ENCODE data around the gene CDX1.

The CDX1 gene

DNA sequence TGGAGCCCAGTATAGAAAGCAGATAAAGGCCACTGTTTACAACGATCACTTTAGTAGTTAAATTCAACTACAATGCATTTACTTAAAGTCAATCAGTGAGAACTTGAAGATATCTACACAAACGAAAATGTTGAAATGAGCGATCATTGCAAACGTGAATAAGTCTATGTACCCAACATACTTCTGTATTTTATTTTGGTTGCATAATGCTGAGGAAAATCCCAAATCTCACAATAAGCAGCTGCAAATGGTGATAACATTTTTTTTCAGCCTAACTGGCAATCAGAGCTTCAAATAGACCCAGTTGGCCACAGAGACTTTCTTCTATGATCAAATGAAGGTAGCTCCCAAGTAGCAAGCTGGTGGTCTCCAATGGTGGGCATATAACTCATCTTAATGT is 43.0 kb upstream of the CDX1 start:
- Histone ChIP-seq H3K27ac (ENCODE audit: low read depth, low read length) (no peak overlapping the region), H3K27me3 (ENCODE audit: insufficient read depth, low read length) (no peaks in the 10 kb centered on the region), H3K36me3 (ENCODE audit: insufficient read depth, low read length) (peaks cover 13% of the 10 kb centered on the region; the same call in 1 of the 2 replicates), H2AFZ (ENCODE audit: low read length, unreplicated experiment) (no peak overlapping the region), H3K4me3 (ENCODE audit: low read depth, low read length) (no peak overlapping the region), H3K79me2 (ENCODE audit: control insufficient read depth, insufficient read depth, low read length, unreplicated experiment) (no peaks in the 10 kb centered on the region), H3K4me1 (ENCODE audit: control insufficient read depth, insufficient read depth, low read length, unreplicated experiment) (no peaks in the 10 kb centered on the region)

DNA sequence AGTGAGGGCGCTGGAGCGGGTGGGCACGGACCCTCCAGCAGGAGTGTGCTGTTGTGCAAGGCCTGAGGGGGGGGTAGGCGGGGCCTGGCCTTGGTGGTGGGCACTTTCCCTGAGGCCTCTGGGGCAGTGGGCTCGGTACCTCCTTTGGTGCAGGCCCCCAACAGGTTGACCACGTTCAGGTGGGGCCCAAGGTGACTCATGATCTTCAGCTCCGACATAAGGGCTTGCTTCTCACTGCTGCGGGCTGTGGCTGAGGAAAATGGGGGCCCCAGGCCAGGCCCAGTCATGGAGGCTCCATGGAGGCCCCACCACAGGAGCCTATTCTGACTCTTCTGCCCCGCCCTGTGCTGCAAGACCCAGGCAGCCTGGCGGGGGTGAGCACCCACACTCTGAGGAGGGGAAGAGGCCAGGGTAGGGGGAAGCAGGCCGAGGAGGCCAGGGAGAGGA is 42.4 kb upstream of the CDX1 start:
- H3K36me3 ChIP-seq (ENCODE audit: insufficient read depth, low read length): peaks cover 19% of the 10 kb centered on the region; the same call in 1 of the 2 replicates
- H3K4me1 ChIP-seq (ENCODE audit: control insufficient read depth, insufficient read depth, low read length, unreplicated experiment): no peaks in the 10 kb centered on the region
- H3K27me3 ChIP-seq (ENCODE audit: insufficient read depth, low read length): no peaks in the 10 kb centered on the region
- H3K27ac ChIP-seq (ENCODE audit: low read depth, low read length): no peak overlapping the region
- no peaks in the 10 kb centered on the region for H3K79me2 ChIP-seq (ENCODE audit: control insufficient read depth, insufficient read depth, low read length, unreplicated experiment)
- H2AFZ ChIP-seq (ENCODE audit: low read length, unreplicated experiment): no peak overlapping the region
- no peak overlapping the region for H3K4me3 ChIP-seq (ENCODE audit: low read depth, low read length)

DNA sequence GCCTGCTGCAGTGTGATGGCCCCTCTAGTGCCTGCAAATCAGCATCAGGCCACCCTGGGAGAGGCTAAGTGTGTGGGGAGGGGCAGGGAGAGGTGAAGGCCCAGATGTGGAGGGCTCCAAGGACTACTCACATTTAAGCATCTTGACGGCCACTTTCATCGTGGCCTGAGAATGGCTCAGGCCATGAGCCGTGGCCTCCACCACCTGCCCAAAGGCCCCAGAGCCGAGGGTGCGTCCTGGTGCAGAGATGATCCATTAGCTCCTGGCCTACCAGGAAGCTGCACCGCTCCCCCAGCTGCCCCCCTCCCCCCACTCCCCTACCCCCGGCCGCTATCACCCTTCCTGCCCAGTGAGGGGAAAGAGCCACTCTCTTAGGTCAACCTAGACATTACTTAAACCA is 42.0 kb upstream of the CDX1 start:
- no peak overlapping the region for H3K4me3 ChIP-seq (ENCODE audit: low read depth, low read length)
- no peaks in the 10 kb centered on the region for H3K4me1 ChIP-seq (ENCODE audit: control insufficient read depth, insufficient read depth, low read length, unreplicated experiment)
- H3K27ac ChIP-seq (ENCODE audit: low read depth, low read length): no peak overlapping the region
- no peaks in the 10 kb centered on the region for H3K79me2 ChIP-seq (ENCODE audit: control insufficient read depth, insufficient read depth, low read length, unreplicated experiment)
- peaks cover 24% of the 10 kb centered on the region; the same call in 1 of the 2 replicates for H3K36me3 ChIP-seq (ENCODE audit: insufficient read depth, low read length)
- no peak overlapping the region for H2AFZ ChIP-seq (ENCODE audit: low read length, unreplicated experiment)
- H3K27me3 ChIP-seq (ENCODE audit: insufficient read depth, low read length): no peaks in the 10 kb centered on the region

DNA sequence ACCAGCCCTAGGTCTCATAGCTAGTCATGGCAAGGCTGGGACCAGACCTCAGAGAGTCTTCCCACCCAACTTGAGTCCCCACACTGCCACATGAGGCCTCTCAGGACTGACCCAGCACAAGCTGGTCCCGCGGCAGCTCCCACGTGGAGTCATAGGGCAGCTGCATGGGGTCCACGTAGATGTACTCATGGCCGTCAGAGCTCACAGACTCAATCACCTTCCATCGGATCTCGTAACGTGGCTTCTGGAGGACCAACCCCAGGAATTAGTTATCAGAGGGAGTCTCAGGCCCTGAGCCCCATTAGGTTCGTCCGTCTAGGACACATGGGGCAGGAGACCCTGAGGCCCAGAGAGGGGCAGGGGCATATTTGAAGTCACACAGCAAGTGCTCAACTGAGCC is 41.2 kb upstream of the CDX1 start:
- Histone ChIP-seq H3K4me3 (ENCODE audit: low read depth, low read length) (no peak overlapping the region), H2AFZ (ENCODE audit: low read length, unreplicated experiment) (no peak overlapping the region), H3K27me3 (ENCODE audit: insufficient read depth, low read length) (no peaks in the 10 kb centered on the region), H3K27ac (ENCODE audit: low read depth, low read length) (no peak overlapping the region), H3K79me2 (ENCODE audit: control insufficient read depth, insufficient read depth, low read length, unreplicated experiment) (no peaks in the 10 kb centered on the region), H3K36me3 (ENCODE audit: insufficient read depth, low read length) (peaks cover 24% of the 10 kb centered on the region; the same call in 1 of the 2 replicates), H3K4me1 (ENCODE audit: control insufficient read depth, insufficient read depth, low read length, unreplicated experiment) (peaks cover 6% of the 10 kb centered on the region)

DNA sequence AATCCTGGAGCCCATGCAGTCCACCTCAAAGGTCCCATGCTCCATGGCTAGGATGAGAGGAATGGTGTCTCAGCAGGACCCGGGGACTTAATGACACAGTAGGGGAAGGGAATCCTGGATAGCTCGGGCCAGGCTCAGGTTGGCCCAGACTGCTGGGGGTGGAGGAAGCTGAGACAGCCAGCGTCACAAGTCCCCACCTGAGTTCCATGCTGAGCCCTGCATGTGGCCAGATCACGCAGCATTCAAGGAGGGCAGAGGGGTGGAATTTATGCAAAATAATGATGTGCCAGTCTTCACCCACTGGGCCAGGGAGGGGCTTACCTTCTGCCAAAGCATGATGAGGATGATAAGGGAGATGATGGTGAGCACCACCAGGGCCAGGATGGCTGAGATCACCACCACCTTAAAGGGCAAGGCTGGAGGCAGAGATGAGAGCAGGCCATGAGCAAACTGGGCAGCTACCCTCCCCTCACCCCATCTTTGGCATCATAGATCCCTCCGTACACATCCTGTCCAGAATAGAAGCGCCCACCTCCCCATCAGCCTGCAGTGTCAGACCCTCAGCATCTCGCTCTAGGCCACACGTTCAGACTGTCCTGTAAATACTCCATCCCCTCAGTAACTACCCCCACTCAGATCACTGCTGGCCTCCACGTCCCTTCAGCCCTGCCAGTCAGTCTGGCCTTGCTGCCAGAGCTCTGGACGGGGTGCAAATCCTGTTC is 40.2 kb upstream of the CDX1 start:
- Histone ChIP-seq H3K27ac (ENCODE audit: low read depth, low read length) (no peak overlapping the region), H3K27me3 (ENCODE audit: insufficient read depth, low read length) (no peaks in the 10 kb centered on the region), H3K79me2 (ENCODE audit: control insufficient read depth, insufficient read depth, low read length, unreplicated experiment) (no peaks in the 10 kb centered on the region), H2AFZ (ENCODE audit: low read length, unreplicated experiment) (no peak overlapping the region), H3K36me3 (ENCODE audit: insufficient read depth, low read length) (peaks cover 24% of the 10 kb centered on the region; the same call in 1 of the 2 replicates), H3K4me3 (ENCODE audit: low read depth, low read length) (no peak overlapping the region), H3K4me1 (ENCODE audit: control insufficient read depth, insufficient read depth, low read length, unreplicated experiment) (peaks cover 8% of the 10 kb centered on the region)

DNA sequence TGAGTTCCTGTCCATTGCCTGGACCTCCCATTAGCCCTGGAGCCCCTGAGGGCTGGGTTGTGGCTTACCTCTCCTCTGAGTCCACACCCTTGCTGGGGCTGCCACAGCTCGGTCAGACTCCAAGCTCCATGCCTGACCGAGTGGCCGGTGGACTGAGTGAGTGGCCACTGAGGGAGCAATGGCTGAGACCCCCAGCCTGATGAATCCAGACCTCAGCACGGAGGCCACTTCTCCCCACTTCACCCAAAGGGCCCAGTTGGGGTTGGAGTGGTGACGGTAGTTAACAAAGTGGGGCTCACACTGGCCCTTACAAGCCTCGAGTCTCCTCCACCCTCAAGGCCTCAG is 39.7 kb upstream of the CDX1 start:
- no peak overlapping the region for H2AFZ ChIP-seq (ENCODE audit: low read length, unreplicated experiment)
- H3K4me1 ChIP-seq (ENCODE audit: control insufficient read depth, insufficient read depth, low read length, unreplicated experiment): peaks cover 13% of the 10 kb centered on the region
- no peak overlapping the region for H3K4me3 ChIP-seq (ENCODE audit: low read depth, low read length)
- no peak overlapping the region for H3K27ac ChIP-seq (ENCODE audit: low read depth, low read length)
- peaks cover 24% of the 10 kb centered on the region; the same call in 1 of the 2 replicates for H3K36me3 ChIP-seq (ENCODE audit: insufficient read depth, low read length)
- no peaks in the 10 kb centered on the region for H3K79me2 ChIP-seq (ENCODE audit: control insufficient read depth, insufficient read depth, low read length, unreplicated experiment)
- H3K27me3 ChIP-seq (ENCODE audit: insufficient read depth, low read length): no peaks in the 10 kb centered on the region

DNA sequence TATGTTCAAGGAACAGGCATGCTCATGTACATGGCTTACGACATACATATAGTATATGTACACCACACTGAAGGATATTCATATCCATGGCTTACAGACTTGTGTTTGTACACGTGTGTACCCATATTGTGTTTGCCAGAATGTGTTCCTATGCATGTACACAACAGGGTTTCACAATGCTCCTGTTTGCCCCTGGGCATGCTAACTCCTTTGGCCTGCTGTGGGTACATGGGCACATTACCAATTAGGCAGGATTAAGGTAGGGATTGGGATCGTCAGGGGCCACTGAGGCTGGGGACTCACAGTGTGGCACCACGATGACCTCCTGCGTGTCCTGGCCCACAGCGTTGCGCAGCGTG is 37.1 kb upstream of the CDX1 start:
- Histone ChIP-seq H3K36me3 (ENCODE audit: insufficient read depth, low read length) (peaks cover 13% of the 10 kb centered on the region; the same call in 1 of the 2 replicates), H3K4me1 (ENCODE audit: control insufficient read depth, insufficient read depth, low read length, unreplicated experiment) (peaks cover 20% of the 10 kb centered on the region), H3K4me3 (ENCODE audit: low read depth, low read length) (no peak overlapping the region), H3K27ac (ENCODE audit: low read depth, low read length) (no peak overlapping the region), H3K27me3 (ENCODE audit: insufficient read depth, low read length) (no peaks in the 10 kb centered on the region), H2AFZ (ENCODE audit: low read length, unreplicated experiment) (no peak overlapping the region), H3K79me2 (ENCODE audit: control insufficient read depth, insufficient read depth, low read length, unreplicated experiment) (no peaks in the 10 kb centered on the region)

DNA sequence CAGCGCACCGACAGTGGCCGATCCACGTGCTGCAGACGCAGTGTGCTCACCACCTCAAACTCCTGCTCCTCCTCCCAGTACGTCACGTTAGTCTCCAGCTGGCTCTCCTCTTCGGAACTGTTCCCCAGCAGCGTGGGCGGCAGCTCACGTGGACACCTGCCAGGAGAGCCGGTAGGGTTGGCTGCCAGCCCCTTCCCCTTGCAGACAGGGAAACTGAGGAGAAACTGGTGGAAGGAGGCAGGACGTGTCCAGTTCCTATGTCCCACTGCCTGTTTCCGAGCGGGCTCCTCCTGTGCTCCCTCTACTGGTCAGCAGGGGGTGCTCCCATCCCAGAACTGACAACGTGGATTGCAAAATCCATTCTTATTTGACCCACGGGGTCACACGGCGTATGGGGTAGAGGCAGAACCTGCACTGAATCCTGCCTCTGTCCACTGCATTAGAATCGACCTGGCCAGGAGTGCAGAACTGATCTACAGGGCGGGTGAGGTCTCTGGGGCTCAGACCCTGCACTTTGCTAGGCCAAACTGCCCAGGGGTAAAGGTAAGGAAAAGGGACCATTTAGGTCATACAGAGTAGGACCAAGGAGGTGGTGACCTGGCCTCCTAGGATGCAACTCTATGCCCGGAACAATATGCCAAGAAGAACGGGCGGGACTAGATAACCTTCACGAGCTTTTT is 36.6 kb upstream of the CDX1 start:
- Histone ChIP-seq H3K79me2 (ENCODE audit: control insufficient read depth, insufficient read depth, low read length, unreplicated experiment) (no peaks in the 10 kb centered on the region), H2AFZ (ENCODE audit: low read length, unreplicated experiment) (no peak overlapping the region), H3K27ac (ENCODE audit: low read depth, low read length) (no peak overlapping the region), H3K36me3 (ENCODE audit: insufficient read depth, low read length) (peaks cover 13% of the 10 kb centered on the region; the same call in 1 of the 2 replicates), H3K27me3 (ENCODE audit: insufficient read depth, low read length) (no peaks in the 10 kb centered on the region), H3K4me1 (ENCODE audit: control insufficient read depth, insufficient read depth, low read length, unreplicated experiment) (peaks cover 20% of the 10 kb centered on the region), H3K4me3 (ENCODE audit: low read depth, low read length) (no peak overlapping the region)

DNA sequence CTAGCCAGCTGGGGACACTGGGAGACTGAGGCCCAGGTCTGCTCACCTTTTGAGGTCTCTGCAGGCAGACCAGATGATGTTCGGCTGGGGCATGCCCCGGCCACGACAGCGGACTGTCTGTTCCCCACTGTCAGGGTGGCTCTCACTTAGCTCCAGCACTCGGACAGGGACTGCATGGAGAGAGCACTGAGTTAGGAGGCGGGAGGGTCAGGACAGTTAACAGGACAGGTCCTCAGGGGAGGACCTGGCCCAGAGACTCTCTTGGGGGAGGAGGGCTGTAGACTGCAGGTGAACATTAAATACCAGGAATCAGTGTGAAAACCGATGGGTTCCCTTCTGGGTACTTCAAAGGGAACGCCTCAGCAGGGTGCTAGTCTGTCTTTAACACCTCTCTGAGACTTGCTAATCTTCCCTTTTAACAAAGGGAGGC is 36.1 kb upstream of the CDX1 start:
- H3K27ac ChIP-seq (ENCODE audit: low read depth, low read length): no peak overlapping the region
- no peak overlapping the region for H3K4me3 ChIP-seq (ENCODE audit: low read depth, low read length)
- H3K36me3 ChIP-seq (ENCODE audit: insufficient read depth, low read length): peaks cover 13% of the 10 kb centered on the region; the same call in 1 of the 2 replicates
- H3K79me2 ChIP-seq (ENCODE audit: control insufficient read depth, insufficient read depth, low read length, unreplicated experiment): no peaks in the 10 kb centered on the region
- H2AFZ ChIP-seq (ENCODE audit: low read length, unreplicated experiment): no peak overlapping the region
- H3K4me1 ChIP-seq (ENCODE audit: control insufficient read depth, insufficient read depth, low read length, unreplicated experiment): peaks cover 20% of the 10 kb centered on the region
- H3K27me3 ChIP-seq (ENCODE audit: insufficient read depth, low read length): no peaks in the 10 kb centered on the region

DNA sequence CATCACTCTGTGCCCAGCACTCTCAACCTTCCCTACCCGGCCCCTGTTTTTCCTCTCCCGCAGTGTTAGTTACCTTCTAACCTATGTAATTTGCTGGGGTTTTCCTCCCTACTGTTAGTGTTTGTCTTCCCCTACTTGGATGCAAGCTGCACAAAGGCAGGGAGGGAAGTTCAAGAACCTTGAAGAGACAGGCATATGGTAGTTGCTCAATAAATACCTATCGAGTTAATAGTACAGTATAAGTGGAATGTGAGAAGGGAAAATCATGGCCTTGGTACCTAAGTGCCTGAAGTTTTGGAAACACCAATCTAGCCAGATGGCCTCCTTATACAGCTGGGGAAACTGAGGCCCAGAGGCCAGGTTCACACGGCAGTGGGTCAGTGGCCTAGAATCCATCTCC is 35.1 kb upstream of the CDX1 start:
- Histone ChIP-seq H3K36me3 (ENCODE audit: insufficient read depth, low read length) (peaks cover 13% of the 10 kb centered on the region; the same call in 1 of the 2 replicates), H3K27ac (ENCODE audit: low read depth, low read length) (no peak overlapping the region), H3K27me3 (ENCODE audit: insufficient read depth, low read length) (no peaks in the 10 kb centered on the region), H2AFZ (ENCODE audit: low read length, unreplicated experiment) (no peak overlapping the region), H3K4me3 (ENCODE audit: low read depth, low read length) (no peak overlapping the region), H3K79me2 (ENCODE audit: control insufficient read depth, insufficient read depth, low read length, unreplicated experiment) (no peaks in the 10 kb centered on the region), H3K4me1 (ENCODE audit: control insufficient read depth, insufficient read depth, low read length, unreplicated experiment) (peaks cover 20% of the 10 kb centered on the region)
